Stimulated activated CD8-positive, alpha-beta memory T cell treated with anti-CD3 and anti-CD28 coated beads, Interleukin-7, amount 100 ng/mL, for 4 hours (primary cell): ENCODE measurements around the gene PITX2.
"Not testable (repeated sequence)": the region's sequence is repeated elsewhere in the genome, so short reads cannot be mapped to it uniquely, and the experiment has no call there.

Experiments
- DNase-seq, 2 donors: peaks; one replicate each; pipeline ENCODE4 v3.0.0-alpha.2; 2020; ENCODE audit warnings: low read depth in 2 of 2

Gene PITX2

GRCh38 chr4:110611968-110612447 is 10.9 kb downstream of the PITX2 start:
- no peak for DNase-seq

GRCh38 chr4:110610940-110611831 is 11.7 kb downstream of the PITX2 start:
- DNase-seq: no peak

GRCh38 chr4:110610620-110610939 is 12.3 kb downstream of the PITX2 start:
- no peak for DNase-seq

GRCh38 chr4:110609044-110609750 is 13.7 kb downstream of the PITX2 start:
- DNase-seq: no peak

GRCh38 chr4:110605077-110605476 is 17.8 kb downstream of the PITX2 start:
- no peak for DNase-seq

GRCh38 chr4:110602061-110602460 is 20.8 kb downstream of the PITX2 start:
- DNase-seq: no peak

- no peak for DNase-seq
Measured at GRCh38 chr4:110597582-110597981, 25.3 kb downstream of the PITX2 start.

GRCh38 chr4:110596431-110596830 is 26.4 kb downstream of the PITX2 start:
- no peak for DNase-seq

- no peak for DNase-seq
Measured at GRCh38 chr4:110595583-110595982, 27.3 kb downstream of the PITX2 start.

- DNase-seq: no peak
Measured at GRCh38 chr4:110589297-110589696, 33.6 kb downstream of the PITX2 start.

GRCh38 chr4:110587666-110588285 is 35.1 kb downstream of the PITX2 start:
- DNase-seq: no peak

- DNase-seq: no peak
Measured at GRCh38 chr4:110586131-110586850, 36.6 kb downstream of the PITX2 start.

GRCh38 chr4:110576696-110577095 is 46.2 kb downstream of the PITX2 start:
- DNase-seq: not testable (repeated sequence)
